OCI-LY3 (cell line): Measurements from ENCODE around the gene STARD9.

ENCODE experiments used
- CTCF ChIP-seq: fragments of 200-600, 300-600 bp; sonication (generic); IDR thresholded peaks from 2 replicates; pipeline ENCODE4 v1.5.1; 2014; ENCODE audit warnings: antibody characterized with exemption, low read length, low read depth
- EZH2phosphoT487 ChIP-seq: fragments of 200-600 bp; shearing (Covaris generic); IDR thresholded peaks from 2 replicates; pipeline ENCODE4 v1.6.1; 2018; ENCODE audit warnings: antibody characterized with exemption, mixed run types, low read depth

GRCh38 chr15:42749266-42749665 lies 173.9 kb downstream of the STARD9 start:
- TF ChIP-seq CTCF (no peak), EZH2phosphoT487 (no peak)
